Measurements from ENCODE around the gene SH2D5. TPM values are rescaled to one million over a fixed set of nuclear protein-coding genes. Genes with fewer than 3 reads are reported as not detected.

Gene SH2D5
- total RNA-seq, 1 experiment from 2014 or later = 10.4 TPM

DNA sequence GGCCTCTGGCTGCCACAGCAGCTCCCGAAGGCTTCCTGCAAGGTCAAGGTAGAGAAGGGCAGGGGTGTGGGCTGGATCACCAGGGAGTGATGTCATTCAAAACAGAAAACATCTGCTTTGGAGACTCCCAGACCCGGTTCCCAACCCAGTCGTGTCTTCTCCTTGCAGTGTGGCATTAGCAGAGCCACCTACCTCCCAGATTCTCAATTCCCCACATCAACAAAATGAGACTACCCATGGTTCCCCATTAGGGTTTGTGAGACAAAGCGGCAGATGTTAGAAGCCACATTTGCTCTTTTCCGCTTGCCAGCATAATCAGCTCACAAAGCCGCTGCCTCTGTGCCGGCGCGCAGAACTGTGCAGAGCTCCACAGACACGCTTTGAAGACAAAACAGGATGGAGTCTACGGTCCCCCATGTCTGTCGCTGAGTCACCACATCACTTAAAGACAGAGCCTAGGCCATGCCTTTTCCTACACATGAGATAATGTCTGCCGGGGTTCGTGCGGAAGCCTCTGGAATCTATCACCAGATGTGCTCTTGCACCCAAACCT, 27.2 kb downstream of the SH2D5 start:
- intact Hi-C loops (cut with micrococcal nuclease) = no loop called here
- no peaks in the 10 kb centered on the region for H3K9me3 ChIP-seq (ENCODE audit: control insufficient read depth in 1 of 2, insufficient read depth in 1 of 2, low read depth in 1 of 2, low read length in 2 of 2)
- H3K4me3 ChIP-seq (replicated peaks in 1 of 2; ENCODE audit: low read depth in 1 of 2, low read length in 2 of 2) = no peak overlapping the region
- H3K79me2 ChIP-seq (ENCODE audit: insufficient read depth, low read length) = no peaks in the 10 kb centered on the region
- no peaks in the 10 kb centered on the region for H3K9me2 ChIP-seq (ENCODE audit: insufficient read depth)
- H3K9ac ChIP-seq (ENCODE audit: low read length) = no peak overlapping the region
- TF ChIP-seq, protein P1, sequence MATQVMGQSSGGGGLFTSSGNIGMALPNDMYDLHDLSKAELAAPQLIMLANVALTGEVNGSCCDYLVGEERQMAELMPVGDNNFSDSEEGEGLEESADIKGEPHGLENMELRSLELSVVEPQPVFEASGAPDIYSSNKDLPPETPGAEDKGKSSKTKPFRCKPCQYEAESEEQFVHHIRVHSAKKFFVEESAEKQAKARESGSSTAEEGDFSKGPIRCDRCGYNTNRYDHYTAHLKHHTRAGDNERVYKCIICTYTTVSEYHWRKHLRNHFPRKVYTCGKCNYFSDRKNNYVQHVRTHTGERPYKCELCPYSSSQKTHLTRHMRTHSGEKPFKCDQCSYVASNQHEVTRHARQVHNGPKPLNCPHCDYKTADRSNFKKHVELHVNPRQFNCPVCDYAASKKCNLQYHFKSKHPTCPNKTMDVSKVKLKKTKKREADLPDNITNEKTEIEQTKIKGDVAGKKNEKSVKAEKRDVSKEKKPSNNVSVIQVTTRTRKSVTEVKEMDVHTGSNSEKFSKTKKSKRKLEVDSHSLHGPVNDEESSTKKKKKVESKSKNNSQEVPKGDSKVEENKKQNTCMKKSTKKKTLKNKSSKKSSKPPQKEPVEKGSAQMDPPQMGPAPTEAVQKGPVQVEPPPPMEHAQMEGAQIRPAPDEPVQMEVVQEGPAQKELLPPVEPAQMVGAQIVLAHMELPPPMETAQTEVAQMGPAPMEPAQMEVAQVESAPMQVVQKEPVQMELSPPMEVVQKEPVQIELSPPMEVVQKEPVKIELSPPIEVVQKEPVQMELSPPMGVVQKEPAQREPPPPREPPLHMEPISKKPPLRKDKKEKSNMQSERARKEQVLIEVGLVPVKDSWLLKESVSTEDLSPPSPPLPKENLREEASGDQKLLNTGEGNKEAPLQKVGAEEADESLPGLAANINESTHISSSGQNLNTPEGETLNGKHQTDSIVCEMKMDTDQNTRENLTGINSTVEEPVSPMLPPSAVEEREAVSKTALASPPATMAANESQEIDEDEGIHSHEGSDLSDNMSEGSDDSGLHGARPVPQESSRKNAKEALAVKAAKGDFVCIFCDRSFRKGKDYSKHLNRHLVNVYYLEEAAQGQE (IDR thresholded peaks at IDR 0.05; ENCODE audit: low read depth) = no peak
- TF ChIP-seq EZH2 (IDR thresholded peaks at IDR 0.05) = no peak
- TF ChIP-seq ZFX (IDR thresholded peaks at IDR 0.05) = no peak
- TF ChIP-seq FOSL1 (IDR thresholded peaks at IDR 0.05; ENCODE audit: low read depth) = no peak
- no peak for TF ChIP-seq ZNF274 (IDR thresholded peaks at IDR 0.05; ENCODE audit: low read depth, low read length)
- TF ChIP-seq JUND (IDR thresholded peaks at IDR 0.05) = no peak
- no peak for TF ChIP-seq EGR1 (IDR thresholded peaks at IDR 0.05; ENCODE audit: low read depth)
- TF ChIP-seq ELF1 (IDR thresholded peaks at IDR 0.05; ENCODE audit: borderline replicate concordance, low read depth) = no peak
- TF ChIP-seq, protein P2, sequence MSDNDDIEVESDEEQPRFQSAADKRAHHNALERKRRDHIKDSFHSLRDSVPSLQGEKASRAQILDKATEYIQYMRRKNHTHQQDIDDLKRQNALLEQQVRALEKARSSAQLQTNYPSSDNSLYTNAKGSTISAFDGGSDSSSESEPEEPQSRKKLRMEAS (IDR thresholded peaks at IDR 0.05) = no peak
- no peak for TF ChIP-seq CBX3 (IDR thresholded peaks at IDR 0.05; ENCODE audit: low read depth)
- no peak for TF ChIP-seq CEBPB (IDR thresholded peaks at IDR 0.05; ENCODE audit: low read depth)
- TF ChIP-seq, protein P3, sequence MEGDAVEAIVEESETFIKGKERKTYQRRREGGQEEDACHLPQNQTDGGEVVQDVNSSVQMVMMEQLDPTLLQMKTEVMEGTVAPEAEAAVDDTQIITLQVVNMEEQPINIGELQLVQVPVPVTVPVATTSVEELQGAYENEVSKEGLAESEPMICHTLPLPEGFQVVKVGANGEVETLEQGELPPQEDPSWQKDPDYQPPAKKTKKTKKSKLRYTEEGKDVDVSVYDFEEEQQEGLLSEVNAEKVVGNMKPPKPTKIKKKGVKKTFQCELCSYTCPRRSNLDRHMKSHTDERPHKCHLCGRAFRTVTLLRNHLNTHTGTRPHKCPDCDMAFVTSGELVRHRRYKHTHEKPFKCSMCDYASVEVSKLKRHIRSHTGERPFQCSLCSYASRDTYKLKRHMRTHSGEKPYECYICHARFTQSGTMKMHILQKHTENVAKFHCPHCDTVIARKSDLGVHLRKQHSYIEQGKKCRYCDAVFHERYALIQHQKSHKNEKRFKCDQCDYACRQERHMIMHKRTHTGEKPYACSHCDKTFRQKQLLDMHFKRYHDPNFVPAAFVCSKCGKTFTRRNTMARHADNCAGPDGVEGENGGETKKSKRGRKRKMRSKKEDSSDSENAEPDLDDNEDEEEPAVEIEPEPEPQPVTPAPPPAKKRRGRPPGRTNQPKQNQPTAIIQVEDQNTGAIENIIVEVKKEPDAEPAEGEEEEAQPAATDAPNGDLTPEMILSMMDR (IDR thresholded peaks at IDR 0.05 in 2 of 3, conservative IDR thresholded peaks at IDR 0.05 in 1 of 3; ENCODE audit: borderline replicate concordance in 1 of 3, insufficient read depth in 1 of 3, low read depth in 2 of 3, low read length in 2 of 3) = no peak
- no peak for TF ChIP-seq RAD21 (IDR thresholded peaks at IDR 0.05; ENCODE audit: low read depth)
- TF ChIP-seq SIN3A (IDR thresholded peaks at IDR 0.05; ENCODE audit: low read depth) = no peak
- TF ChIP-seq POLR2AphosphoS5 (IDR thresholded peaks at IDR 0.05; ENCODE audit: low read depth, low read length) = no peak
- TF ChIP-seq EZH2phosphoT487 (IDR thresholded peaks at IDR 0.05; ENCODE audit: borderline replicate concordance) = no peak
- no peak for TF ChIP-seq TCF7L2 (IDR thresholded peaks at IDR 0.05; ENCODE audit: borderline replicate concordance, extremely low read depth, insufficient read depth, insufficient read length)
- ATAC-seq = no peak
- no TSS peak for BruUV-seq (replicated peaks)
- no peaks in the 10 kb centered on the region for H3K36me3 ChIP-seq (ENCODE audit: control insufficient read depth in 1 of 2, insufficient read depth in 2 of 2, low read length in 2 of 2)
- ChIA-PET CTCF (no interaction called here), POLR2A (no interaction called here), RAD21 (ENCODE audit: low non-redundant PET in 1 of 2, low total read pairs in 2 of 2, uncharacterized antibody in 2 of 2, unreplicated experiment in 2 of 2) (no interaction called here)
- no peak overlapping the region for H3K27ac ChIP-seq (ENCODE audit: low read depth, low read length)
- H2AFZ ChIP-seq (ENCODE audit: low read depth, low read length, poor library complexity, severe bottlenecking) = no peak overlapping the region
- H3K4me1 ChIP-seq (ENCODE audit: control insufficient read depth in 1 of 2, insufficient read depth in 2 of 2, low read length in 2 of 2) = no peaks in the 10 kb centered on the region; a peak in 1 of 4 replicates
- H4K20me1 ChIP-seq (ENCODE audit: insufficient read depth) = no peaks in the 10 kb centered on the region
- H3K4me2 ChIP-seq (ENCODE audit: low read length) = no peak overlapping the region
- H3K27me3 ChIP-seq (ENCODE audit: insufficient read depth, low read length) = no peaks in the 10 kb centered on the region
- DNase-seq (ENCODE audit: low read depth, low spot score) = no peak
